ENCODE data around the gene ASCL2.

DNA sequence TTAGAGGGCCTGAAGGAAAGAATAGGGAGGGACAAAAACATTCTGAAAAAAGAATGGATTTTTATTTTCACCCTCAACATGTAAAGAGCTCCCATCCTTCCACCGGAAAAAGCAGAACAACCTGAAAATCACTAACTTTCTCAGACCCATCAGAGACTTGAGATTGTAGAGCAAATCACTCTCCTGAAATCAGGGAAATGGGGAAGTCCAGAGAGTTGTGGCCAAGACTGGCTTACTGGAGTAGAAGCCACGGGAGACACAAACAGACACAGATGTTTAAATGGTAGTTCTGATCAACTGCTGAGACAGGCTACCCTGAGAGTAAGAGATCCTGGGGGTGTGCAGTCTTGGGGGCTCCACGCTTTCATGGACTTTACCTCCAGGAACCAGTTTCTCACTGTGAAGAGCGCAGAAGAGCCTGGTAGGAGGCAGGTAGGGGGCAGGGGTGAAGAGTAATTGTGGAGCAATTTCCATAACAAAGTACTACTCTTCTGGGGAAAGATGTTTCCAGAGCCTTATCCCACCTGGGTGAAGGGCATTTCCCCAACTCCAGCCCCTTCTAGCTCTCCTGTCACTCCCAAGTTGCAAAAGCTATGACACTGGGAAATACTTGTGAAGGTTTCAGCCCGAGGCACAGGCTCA, 47.1 kb downstream of the ASCL2 start:
- TF ChIP-seq POLR2A (IDR thresholded peaks at IDR 0.05): no peak
- TF ChIP-seq, protein P1, sequence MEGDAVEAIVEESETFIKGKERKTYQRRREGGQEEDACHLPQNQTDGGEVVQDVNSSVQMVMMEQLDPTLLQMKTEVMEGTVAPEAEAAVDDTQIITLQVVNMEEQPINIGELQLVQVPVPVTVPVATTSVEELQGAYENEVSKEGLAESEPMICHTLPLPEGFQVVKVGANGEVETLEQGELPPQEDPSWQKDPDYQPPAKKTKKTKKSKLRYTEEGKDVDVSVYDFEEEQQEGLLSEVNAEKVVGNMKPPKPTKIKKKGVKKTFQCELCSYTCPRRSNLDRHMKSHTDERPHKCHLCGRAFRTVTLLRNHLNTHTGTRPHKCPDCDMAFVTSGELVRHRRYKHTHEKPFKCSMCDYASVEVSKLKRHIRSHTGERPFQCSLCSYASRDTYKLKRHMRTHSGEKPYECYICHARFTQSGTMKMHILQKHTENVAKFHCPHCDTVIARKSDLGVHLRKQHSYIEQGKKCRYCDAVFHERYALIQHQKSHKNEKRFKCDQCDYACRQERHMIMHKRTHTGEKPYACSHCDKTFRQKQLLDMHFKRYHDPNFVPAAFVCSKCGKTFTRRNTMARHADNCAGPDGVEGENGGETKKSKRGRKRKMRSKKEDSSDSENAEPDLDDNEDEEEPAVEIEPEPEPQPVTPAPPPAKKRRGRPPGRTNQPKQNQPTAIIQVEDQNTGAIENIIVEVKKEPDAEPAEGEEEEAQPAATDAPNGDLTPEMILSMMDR (IDR thresholded peaks at IDR 0.05 in 4 of 5, conservative IDR thresholded peaks at IDR 0.05 in 1 of 5): no peak

Data from gastrocnemius medialis (tissue), 4 donors.